ENCODE results near the gene PACRG. TPM values are rescaled to one million over a fixed set of nuclear protein-coding genes. Genes with fewer than 3 reads are reported as not detected.

The PACRG gene
- total RNA-seq, 1 donor from 2014 or later: 2.4 TPM

DNA sequence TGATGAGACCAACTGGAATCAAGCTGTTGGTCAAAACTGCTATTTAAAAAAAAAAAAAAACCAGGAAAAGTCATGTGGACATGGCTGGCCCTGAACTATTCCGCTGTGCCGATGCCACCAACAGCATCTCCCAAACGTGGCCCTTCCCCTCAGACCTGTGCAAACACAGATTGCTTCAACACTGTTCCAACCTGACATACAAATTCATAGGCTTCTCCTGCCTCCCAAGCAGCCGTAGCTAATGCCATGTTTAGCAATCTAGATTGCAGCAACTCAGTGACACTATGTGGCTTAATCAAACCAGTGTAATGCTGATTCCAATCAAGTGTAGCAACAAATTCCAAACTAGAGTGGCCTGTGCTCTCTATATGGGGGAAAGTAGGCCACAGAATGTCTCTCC, 16.4 kb upstream of the PACRG start:
- TF ChIP-seq, protein P1, sequence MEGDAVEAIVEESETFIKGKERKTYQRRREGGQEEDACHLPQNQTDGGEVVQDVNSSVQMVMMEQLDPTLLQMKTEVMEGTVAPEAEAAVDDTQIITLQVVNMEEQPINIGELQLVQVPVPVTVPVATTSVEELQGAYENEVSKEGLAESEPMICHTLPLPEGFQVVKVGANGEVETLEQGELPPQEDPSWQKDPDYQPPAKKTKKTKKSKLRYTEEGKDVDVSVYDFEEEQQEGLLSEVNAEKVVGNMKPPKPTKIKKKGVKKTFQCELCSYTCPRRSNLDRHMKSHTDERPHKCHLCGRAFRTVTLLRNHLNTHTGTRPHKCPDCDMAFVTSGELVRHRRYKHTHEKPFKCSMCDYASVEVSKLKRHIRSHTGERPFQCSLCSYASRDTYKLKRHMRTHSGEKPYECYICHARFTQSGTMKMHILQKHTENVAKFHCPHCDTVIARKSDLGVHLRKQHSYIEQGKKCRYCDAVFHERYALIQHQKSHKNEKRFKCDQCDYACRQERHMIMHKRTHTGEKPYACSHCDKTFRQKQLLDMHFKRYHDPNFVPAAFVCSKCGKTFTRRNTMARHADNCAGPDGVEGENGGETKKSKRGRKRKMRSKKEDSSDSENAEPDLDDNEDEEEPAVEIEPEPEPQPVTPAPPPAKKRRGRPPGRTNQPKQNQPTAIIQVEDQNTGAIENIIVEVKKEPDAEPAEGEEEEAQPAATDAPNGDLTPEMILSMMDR (IDR thresholded peaks at IDR 0.05; ENCODE audit: unreplicated experiment): no peak
- Mint-ChIP-seq H3K4me1 (ENCODE audit: low read depth) (peaks cover 3% of the 10 kb centered on the region), H3K9me3 (ENCODE audit: low read depth) (no peaks in the 10 kb centered on the region), H3K36me3 (ENCODE audit: insufficient read depth) (no peaks in the 10 kb centered on the region), H3K27me3 (no peaks in the 10 kb centered on the region), H3K4me3 (ENCODE audit: low read depth) (no peak overlapping the region), H3K27ac (no peak overlapping the region)
- DNase-seq (ENCODE audit: low spot score, unreplicated experiment): no peak

DNA sequence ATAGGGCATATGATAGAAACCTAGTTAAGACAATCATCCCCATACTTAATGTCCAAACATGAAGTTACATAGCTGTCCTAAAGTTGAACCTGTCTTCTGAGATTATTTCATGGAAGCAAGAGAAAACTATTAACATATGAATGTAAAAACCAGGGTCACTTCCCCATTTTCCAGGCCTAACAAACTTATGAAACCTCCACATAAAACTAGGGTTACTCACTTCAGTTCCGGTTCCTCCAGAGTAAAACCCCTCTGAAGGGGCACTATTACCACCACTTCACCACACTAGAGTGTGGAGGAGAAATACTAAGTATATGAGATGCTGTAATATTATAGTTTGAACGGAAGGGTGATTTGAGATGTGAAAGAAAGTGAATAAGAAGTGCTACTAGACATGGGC, 15.1 kb upstream of the PACRG start:
- H3K4me3 Mint-ChIP-seq (ENCODE audit: low read depth): no peak overlapping the region
- no peak overlapping the region for H3K27ac Mint-ChIP-seq
- no peak for DNase-seq (ENCODE audit: low spot score, unreplicated experiment)
- H3K9me3 Mint-ChIP-seq (ENCODE audit: low read depth): peaks cover 3% of the 10 kb centered on the region
- H3K27me3 Mint-ChIP-seq: no peaks in the 10 kb centered on the region
- peaks cover 3% of the 10 kb centered on the region for H3K4me1 Mint-ChIP-seq (ENCODE audit: low read depth)
- H3K36me3 Mint-ChIP-seq (ENCODE audit: insufficient read depth): no peaks in the 10 kb centered on the region
- TF ChIP-seq, protein P1 (IDR thresholded peaks at IDR 0.05; ENCODE audit: unreplicated experiment): no peak

DNA sequence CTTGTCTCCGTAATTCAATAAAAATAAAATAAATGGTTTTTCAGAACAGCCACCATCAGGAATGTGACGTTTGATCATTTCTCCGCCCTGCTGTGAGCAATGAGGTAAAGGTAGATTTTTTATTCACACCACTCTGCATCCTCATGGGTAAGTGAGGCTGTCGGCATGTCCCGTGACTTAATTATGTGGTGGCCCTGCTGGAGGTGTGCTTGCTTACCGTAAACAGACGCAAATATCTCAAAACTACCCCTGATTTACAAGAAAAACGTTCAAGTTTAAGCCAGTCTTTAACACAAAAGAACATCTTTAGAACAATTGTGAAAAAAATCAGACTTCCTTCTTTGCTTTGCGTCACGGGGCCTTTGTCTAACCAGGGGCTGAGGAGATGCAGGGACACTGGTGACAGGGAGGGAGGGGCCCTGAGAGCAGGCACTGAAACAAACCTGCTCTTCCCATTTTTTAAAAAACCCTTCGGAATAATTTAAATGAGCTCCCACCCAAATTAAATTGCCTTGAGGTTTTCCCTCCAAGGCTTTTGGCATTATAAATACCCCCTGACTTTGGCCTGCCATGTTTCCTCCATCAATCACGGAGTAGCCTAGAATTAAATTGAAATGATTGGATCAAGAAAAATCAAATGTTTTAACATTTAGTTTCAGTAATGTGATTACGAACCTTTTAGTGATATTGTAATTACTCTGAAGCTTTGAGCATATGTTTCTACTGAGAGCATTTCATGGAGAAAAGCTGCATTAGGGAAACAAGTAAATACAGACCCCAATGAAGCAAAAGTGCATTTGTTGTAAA, 13.6 kb upstream of the PACRG start:
- H3K27me3 Mint-ChIP-seq: no peaks in the 10 kb centered on the region
- DNase-seq (ENCODE audit: low spot score, unreplicated experiment): no peak
- TF ChIP-seq, protein P1 (IDR thresholded peaks at IDR 0.05; ENCODE audit: unreplicated experiment): no peak
- H3K27ac Mint-ChIP-seq: no peak overlapping the region
- peaks cover 10% of the 10 kb centered on the region for H3K9me3 Mint-ChIP-seq (ENCODE audit: low read depth)
- H3K4me3 Mint-ChIP-seq (ENCODE audit: low read depth): no peak overlapping the region
- no peaks in the 10 kb centered on the region for H3K36me3 Mint-ChIP-seq (ENCODE audit: insufficient read depth)
- H3K4me1 Mint-ChIP-seq (ENCODE audit: low read depth): peaks cover 3% of the 10 kb centered on the region

DNA sequence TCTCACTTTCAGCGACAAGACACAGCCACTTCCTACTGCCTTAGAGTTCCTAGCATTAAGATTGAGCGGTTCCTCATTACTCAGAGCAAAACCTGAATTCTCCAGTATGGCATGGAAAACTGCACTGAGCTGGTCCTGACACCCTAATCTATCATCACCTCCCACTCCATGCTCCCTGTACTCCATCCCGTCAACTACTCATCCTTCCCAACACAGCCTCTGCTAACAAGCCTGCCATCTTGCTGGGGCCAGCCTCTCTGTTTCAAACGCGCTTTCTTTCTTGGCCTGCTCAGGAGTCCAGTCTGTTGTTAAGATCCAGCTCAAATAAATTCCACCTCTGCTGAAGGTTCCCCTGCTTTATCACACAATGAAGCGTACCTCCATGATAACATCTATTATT, 12.2 kb upstream of the PACRG start:
- H3K36me3 Mint-ChIP-seq (ENCODE audit: insufficient read depth): no peaks in the 10 kb centered on the region
- H3K9me3 Mint-ChIP-seq (ENCODE audit: low read depth): peaks cover 10% of the 10 kb centered on the region
- H3K27ac Mint-ChIP-seq: no peak overlapping the region
- H3K4me3 Mint-ChIP-seq (ENCODE audit: low read depth): no peak overlapping the region
- TF ChIP-seq, protein P1 (IDR thresholded peaks at IDR 0.05; ENCODE audit: unreplicated experiment): no peak
- H3K27me3 Mint-ChIP-seq: no peaks in the 10 kb centered on the region
- peaks cover 3% of the 10 kb centered on the region for H3K4me1 Mint-ChIP-seq (ENCODE audit: low read depth)
- DNase-seq (ENCODE audit: low spot score, unreplicated experiment): no peak

DNA sequence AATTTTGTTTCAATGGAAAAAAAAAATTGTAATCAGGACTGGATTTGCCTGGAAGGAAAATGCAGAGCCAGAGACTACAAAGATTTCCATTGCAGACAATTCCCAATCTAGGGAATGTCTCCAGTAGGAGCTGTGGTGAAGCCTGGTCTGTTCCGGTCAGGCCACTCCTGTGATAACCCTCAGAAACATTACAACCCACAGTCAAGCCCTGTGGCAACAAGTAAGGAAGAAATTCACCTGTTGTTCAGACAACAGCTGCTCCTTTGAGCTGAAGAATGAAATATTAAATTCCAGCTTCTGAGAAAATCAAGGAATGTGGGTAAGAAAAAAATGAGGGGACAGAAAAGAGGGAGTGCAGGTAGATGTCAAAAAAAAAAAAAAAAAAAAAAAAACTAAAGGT, 8.2 kb upstream of the PACRG start:
- TF ChIP-seq, protein P1 (IDR thresholded peaks at IDR 0.05; ENCODE audit: unreplicated experiment): no peak
- no peak overlapping the region for H3K4me3 Mint-ChIP-seq (ENCODE audit: low read depth)
- no peaks in the 10 kb centered on the region for H3K36me3 Mint-ChIP-seq (ENCODE audit: insufficient read depth)
- no peaks in the 10 kb centered on the region for H3K27me3 Mint-ChIP-seq
- peaks cover 3% of the 10 kb centered on the region for H3K4me1 Mint-ChIP-seq (ENCODE audit: low read depth)
- H3K27ac Mint-ChIP-seq: no peak overlapping the region
- no peak for DNase-seq (ENCODE audit: low spot score, unreplicated experiment)
- H3K9me3 Mint-ChIP-seq (ENCODE audit: low read depth): peaks cover 13% of the 10 kb centered on the region

Measured in progenitor cell of endocrine pancreas (in vitro differentiated cells).